ENCODE results near the gene NETO1.

GRCh38 chr18:72834731-72835130, 33.1 kb downstream of the NETO1 start:
- TF ChIP-seq CTCF (conservative IDR thresholded peaks at IDR 0.05; ENCODE audit: low read depth, low read length) (no peak), POLR2A (IDR thresholded peaks at IDR 0.05; ENCODE audit: low read depth, low read length) (no peak), USF2 (IDR thresholded peaks at IDR 0.05; ENCODE audit: low read depth, low read length) (no peak), RFX5 (IDR thresholded peaks at IDR 0.05; ENCODE audit: low read depth, low read length) (no peak), MXI1 (IDR thresholded peaks at IDR 0.05; ENCODE audit: borderline replicate concordance, low read depth, low read length) (no peak), CEBPB (IDR thresholded peaks at IDR 0.05; ENCODE audit: low read depth, low read length) (no peak), MAFK (IDR thresholded peaks at IDR 0.05; ENCODE audit: low read depth, low read length) (no peak), RCOR1 (IDR thresholded peaks at IDR 0.05; ENCODE audit: insufficient replicate concordance, low read length) (no peak), ELK1 (IDR thresholded peaks at IDR 0.05; ENCODE audit: borderline replicate concordance, low read depth, low read length) (no peak), RAD21 (IDR thresholded peaks at IDR 0.05; ENCODE audit: low read length) (no peak), MAZ (IDR thresholded peaks at IDR 0.05; ENCODE audit: borderline replicate concordance, low read depth, low read length) (no peak), CHD1 (IDR thresholded peaks at IDR 0.05; ENCODE audit: low read depth, low read length) (no peak), NFE2L2 (IDR thresholded peaks at IDR 0.05; ENCODE audit: low read depth, low read length) (no peak), SMC3 (IDR thresholded peaks at IDR 0.05; ENCODE audit: low read depth, low read length) (no peak)
